Stimulated activated CD4-positive, alpha-beta T cell treated with anti-CD3 and anti-CD28 coated beads, TNF-alpha, amount 100 ng/mL, for 48 hours (primary cell): ENCODE data around the gene E2F6.

Source experiments
- DNase-seq, 3 donors: peaks; one replicate each; pipeline ENCODE4 v3.0.0-alpha.2; 2020; ENCODE audit warnings: low read depth in 3 of 3

E2F6 gene

GRCh38 chr2:11465485-11466306 lies at the start of gene E2F6:
Gene E2F6, minus strand, starts transcription at chr2:11466161. Its CDS starts 282 bp downstream, at chr2:11465879.
- DNase-seq = peak; percentile 73 to 85 (median 82)

- DNase-seq = no peak
Observed at GRCh38 chr2:11515490-11515981, 49.6 kb upstream of the E2F6 start.

- no peak for DNase-seq
Observed at GRCh38 chr2:11514904-11515303, 48.9 kb upstream of the E2F6 start.

GRCh38 chr2:11514081-11514730 lies 48.2 kb upstream of the E2F6 start:
- DNase-seq = no peak

- DNase-seq = no peak
Observed at GRCh38 chr2:11513319-11513718, 47.4 kb upstream of the E2F6 start.

GRCh38 chr2:11512431-11512830 lies 46.5 kb upstream of the E2F6 start:
- no peak for DNase-seq

- no peak for DNase-seq
Observed at GRCh38 chr2:11509657-11510360, 43.8 kb upstream of the E2F6 start.

- DNase-seq = no peak
Observed at GRCh38 chr2:11508279-11508678, 42.3 kb upstream of the E2F6 start.

GRCh38 chr2:11507517-11507916 lies 41.6 kb upstream of the E2F6 start:
- DNase-seq = no peak

- no peak for DNase-seq
Observed at GRCh38 chr2:11506611-11506969, 40.6 kb upstream of the E2F6 start.

GRCh38 chr2:11505652-11506610 lies 40.0 kb upstream of the E2F6 start:
- no peak for DNase-seq

GRCh38 chr2:11503354-11503927 lies 37.5 kb upstream of the E2F6 start:
- no peak for DNase-seq

- no peak for DNase-seq
Observed at GRCh38 chr2:11502740-11503292, 36.9 kb upstream of the E2F6 start.

GRCh38 chr2:11500702-11501303 lies 34.8 kb upstream of the E2F6 start:
- DNase-seq = no peak

GRCh38 chr2:11499081-11499743 lies 33.3 kb upstream of the E2F6 start:
- no peak for DNase-seq

GRCh38 chr2:11498543-11499034 lies 32.6 kb upstream of the E2F6 start:
- no peak for DNase-seq

- no peak for DNase-seq
Observed at GRCh38 chr2:11495844-11496681, 30.1 kb upstream of the E2F6 start.

GRCh38 chr2:11494310-11494709 lies 28.3 kb upstream of the E2F6 start:
- DNase-seq = no peak

GRCh38 chr2:11493282-11493681 lies 27.3 kb upstream of the E2F6 start:
- no peak for DNase-seq
